CD4-positive, alpha-beta T cell treated with Interleukin-12 subunit alpha and Interleukin-12 subunit beta, for 1 hour (primary cell): Measurements from ENCODE around the gene SIN3B.
"Not testable (repeated sequence)": the region's sequence is repeated elsewhere in the genome, so short reads cannot be mapped to it uniquely, and the experiment has no call there.

Experiments
- DNase-seq: peaks from one replicate; pipeline ENCODE4 v3.0.0-alpha.2; 2020

The SIN3B gene, protein sequence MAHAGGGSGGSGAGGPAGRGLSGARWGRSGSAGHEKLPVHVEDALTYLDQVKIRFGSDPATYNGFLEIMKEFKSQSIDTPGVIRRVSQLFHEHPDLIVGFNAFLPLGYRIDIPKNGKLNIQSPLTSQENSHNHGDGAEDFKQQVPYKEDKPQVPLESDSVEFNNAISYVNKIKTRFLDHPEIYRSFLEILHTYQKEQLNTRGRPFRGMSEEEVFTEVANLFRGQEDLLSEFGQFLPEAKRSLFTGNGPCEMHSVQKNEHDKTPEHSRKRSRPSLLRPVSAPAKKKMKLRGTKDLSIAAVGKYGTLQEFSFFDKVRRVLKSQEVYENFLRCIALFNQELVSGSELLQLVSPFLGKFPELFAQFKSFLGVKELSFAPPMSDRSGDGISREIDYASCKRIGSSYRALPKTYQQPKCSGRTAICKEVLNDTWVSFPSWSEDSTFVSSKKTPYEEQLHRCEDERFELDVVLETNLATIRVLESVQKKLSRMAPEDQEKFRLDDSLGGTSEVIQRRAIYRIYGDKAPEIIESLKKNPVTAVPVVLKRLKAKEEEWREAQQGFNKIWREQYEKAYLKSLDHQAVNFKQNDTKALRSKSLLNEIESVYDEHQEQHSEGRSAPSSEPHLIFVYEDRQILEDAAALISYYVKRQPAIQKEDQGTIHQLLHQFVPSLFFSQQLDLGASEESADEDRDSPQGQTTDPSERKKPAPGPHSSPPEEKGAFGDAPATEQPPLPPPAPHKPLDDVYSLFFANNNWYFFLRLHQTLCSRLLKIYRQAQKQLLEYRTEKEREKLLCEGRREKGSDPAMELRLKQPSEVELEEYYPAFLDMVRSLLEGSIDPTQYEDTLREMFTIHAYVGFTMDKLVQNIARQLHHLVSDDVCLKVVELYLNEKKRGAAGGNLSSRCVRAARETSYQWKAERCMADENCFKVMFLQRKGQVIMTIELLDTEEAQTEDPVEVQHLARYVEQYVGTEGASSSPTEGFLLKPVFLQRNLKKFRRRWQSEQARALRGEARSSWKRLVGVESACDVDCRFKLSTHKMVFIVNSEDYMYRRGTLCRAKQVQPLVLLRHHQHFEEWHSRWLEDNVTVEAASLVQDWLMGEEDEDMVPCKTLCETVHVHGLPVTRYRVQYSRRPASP

DNA sequence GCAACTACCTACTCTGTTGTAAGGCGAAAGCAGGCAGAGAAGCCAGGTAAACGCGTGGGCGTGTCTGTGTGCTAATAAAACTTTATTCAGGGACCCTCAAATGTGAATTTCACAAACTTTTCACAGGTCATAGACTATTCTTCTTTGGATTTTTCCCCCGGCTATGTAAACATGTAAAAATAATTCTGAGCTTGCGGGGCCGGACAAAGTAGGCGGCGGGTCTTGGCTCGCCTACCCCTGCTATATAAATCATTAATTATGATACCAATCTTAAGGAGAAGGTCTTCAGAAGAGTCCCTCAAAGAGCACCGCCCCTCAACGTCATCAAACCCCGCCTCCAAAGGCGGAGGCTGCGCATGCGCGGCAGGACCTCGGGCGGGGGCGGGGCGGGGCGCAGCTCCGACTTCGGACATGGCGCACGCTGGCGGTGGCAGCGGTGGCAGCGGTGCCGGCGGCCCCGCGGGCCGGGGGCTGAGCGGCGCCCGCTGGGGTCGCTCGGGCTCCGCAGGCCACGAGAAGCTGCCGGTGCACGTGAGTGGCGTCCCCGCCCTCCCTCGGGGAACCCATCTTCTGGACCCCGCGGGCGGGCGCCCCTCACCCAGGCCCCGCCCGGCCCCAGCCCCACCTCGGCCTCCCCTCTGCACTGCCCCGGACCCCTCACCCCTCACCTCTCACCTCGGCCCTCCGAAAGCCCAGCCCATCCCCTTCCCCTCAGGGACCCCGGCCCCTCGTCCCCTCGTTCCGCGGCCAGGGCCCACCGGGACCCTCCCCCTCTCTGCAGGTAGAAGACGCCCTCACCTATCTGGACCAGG, at the start of gene SIN3B:
SIN3B (plus strand) TSS at position 389 of the 812 bp plus-strand sequence; CDS start at position 412, 23 bp downstream.
- DNase-seq = peak; percentile 94

DNA sequence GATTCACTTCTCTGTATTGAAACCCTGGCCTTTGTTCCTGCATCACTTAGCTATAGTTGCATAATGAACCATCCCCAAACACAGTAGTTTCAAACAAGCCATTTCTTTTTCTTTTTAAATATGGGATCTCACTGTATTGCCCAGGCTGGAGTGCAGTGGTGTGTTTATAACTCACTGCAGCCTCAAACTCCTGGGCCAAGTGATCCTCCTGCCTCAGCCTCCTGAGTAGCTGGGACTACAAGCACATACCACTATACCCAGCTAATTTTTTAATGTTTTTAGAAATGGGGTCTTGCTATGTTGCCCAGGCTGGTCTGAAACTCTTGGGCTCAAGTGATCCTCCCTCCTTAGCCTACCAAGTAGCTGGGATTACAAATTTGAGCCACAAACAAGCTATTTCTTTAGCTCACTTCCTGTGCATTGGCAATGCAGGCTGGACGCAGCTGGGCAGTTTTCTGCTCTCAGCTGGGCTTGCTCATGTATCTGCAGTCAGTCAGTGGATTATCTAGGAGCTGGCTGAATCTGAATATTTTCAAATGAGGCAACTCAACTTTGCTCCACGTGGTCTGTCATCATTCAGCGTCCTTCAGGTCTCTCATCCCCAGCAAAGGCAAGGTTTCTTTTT, 49.5 kb upstream of the SIN3B start:
- DNase-seq = no peak

DNA sequence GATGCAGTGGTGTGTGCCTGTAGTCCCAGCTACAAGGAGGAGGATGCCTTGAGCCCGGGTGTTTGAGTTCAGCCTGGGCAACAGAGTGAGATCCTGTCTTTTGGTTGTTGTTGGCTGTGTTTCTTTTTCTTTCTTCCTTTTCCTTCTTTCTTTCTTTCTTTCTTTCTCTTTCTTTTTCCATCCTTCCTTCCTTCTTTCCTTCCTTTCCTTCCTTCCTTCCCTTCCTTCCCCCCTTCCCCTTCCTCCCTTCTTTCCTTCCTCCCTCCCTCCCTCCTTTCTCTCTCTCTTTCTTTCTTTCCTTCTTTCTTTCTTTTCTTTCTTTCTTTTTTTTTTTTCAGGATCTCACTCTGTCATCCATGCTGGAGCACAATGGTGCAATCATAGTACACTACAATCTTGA, 46.5 kb upstream of the SIN3B start:
- DNase-seq = no peak

DNA sequence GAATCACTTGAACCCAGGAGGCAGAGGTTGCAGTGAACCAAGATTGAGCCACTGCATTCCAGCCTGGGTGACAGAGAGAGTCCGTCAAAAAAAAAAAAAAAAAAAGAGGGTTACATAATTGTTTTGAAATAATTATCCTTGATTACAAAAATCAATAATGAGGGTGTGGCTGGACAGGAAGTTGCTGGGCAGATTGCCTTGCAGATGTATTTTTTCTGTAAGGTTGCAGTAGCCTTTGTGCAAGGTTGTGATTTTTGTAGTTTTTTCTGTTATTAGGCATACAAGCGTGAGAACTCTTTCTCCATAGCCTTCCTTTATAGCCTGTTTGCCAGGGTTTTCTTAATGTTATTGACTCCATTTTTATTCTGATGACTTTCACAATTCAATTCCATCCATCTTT, 40.7 kb upstream of the SIN3B start:
- DNase-seq = no peak

DNA sequence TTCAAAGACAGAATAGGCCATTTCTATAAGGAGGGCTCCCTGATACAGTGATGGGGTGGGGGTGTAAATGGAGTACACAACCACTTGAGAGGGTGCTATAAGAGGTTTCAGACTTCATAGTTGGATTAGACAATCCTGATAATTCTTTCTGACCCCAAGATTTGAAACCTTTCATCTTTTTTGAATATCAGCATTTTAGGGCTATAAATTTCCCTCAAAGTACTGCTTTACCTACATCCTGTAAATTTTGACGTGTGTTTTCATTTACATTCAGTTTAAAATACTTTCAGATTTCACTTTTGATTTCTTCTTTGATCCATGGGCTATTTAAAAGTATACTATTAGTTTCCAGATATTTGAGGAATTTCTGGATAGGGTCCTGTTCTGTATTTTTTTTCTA, 40.0 kb upstream of the SIN3B start:
- no peak for DNase-seq

DNA sequence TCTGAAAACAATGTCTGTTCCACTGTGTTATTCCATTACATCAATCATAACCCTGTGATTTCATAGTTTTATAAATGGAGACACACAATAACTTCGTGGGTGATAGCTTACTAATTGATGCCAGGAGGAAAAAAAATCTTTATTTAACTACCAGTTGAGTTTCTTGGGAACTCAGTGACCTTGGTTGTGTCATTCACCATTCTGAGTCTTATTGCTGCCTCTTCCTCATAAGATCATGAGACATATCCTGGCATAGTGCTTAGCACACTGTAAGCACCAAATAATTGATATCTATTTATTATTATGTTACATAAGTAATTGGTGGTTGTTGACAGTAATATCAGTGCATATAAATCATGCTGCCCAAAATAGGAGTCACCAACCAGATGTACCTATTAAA, 39.1 kb upstream of the SIN3B start:
- DNase-seq = no peak

DNA sequence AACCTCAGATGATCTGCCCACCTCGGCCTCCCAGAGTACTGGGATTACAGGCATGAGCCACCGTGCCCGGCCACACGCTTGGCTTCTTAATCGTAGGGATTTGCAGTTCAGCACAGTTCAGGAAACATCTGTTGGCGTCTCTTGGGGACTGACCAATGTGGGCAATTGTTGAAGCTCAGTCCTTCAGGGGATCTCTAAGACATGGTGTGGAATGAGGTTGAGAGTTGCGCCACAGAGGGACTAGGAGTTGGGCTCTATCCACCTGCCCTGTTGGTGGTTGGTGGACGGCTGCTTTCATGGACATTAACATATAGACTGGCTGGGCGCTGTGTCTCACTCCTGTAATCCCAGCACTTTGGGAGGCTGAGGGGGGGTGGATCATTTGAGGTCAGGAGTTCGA, 37.3 kb upstream of the SIN3B start:
- DNase-seq = no peak

DNA sequence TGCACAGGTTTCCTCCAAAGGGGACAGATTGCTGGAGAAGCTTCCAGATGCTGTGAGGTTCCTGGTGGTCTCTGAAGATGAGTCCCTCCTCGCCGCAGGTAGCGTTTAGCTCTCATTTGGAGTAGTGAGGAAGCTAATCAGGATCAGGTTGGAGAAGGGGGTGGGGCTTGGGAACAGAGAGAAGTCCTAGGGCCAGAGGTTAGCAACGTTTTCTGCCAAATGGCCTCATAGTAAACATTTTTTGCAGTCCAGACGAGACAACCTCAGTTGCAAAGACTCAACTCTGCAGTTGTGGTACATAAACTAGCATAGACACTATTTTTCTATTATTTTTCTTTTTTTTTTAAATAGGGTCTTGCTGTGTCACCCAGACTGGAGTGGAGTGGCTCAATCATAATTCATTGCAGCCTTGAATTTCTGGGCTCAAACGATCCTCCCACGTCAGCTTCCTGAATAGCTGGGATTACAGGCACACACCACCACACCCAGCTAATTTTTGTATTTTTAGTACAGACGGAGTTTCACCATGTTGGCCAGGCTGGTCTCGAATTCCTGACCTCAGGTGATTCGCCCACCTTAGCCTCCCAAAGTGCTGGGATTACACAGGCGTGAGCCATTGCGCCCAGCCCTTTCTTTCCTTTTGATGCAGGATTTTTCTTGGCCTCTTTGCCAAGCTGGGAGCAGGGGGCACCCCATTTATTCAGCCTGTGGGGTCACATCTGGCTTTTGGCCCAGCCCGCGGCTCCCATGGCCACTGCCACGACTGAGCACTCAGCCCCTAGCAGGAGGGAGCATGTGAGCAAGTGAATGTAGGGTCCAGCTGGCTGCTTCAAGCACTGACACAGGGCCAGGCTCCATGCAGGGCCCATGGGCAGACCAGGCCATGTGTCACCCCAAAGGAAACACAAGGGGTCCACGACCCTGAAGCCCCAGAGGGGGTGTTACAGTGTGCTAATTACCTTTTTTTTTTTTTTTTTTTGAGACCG, 34.4 kb upstream of the SIN3B start:
- no peak for DNase-seq

DNA sequence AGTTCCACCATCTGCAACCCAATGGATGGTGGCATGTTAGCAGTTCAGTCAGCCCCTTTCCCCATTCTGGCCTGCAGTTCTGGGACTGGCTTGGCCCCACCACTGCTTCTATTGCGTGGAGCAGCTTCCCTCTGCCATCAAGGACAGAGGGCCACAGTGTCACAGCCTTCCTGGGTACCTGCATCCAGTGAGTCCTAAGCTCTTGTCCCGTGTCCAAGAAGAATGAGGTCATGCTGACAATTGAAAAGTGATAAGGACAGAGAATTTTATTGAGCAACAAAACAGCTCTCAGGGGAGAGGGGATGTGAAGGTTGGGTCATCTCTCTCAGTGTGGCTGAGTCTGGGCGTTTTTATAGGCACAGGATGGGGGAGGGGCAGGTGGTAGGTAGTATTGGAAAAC, 33.5 kb upstream of the SIN3B start:
- no peak for DNase-seq

DNA sequence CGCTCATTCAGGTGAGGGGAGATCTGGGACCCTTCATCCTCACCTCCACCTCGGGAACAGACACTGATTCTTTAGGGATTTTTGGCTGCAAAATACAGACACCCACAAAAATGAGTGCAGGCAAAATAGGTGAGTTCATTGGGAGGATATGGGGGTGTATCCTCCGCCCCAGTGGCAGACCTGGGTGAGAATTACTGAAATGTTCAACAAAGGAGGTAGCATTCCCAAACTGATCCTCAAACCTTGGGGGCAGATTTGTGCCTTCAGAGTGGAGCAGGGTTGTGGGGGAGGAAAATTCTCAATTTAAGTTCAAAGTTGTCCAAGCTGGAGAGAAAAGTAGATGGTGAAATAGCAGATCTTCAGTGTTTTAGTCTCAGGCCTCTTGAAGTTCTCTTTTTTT, 31.3 kb upstream of the SIN3B start:
- DNase-seq = no peak

DNA sequence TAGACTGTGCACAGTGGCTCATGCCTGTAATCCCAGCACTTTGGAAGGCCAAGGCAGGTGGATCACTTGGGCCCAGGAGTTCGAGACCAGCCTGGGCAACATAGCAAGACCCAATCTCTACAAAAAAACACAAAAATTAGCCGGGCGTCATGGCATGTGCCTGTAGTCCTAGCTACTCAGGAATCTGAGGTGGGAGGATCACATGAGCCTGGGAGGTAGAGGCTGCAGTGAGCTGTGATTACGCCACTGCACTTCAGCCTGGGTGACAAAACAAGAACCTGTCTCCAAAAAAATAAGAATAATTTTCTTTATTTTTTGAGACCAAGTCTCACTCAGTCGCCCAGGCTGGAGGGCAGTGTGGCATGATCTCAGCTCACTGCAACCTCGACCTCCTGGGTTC, 30.9 kb upstream of the SIN3B start:
- not testable (repeated sequence) for DNase-seq

DNA sequence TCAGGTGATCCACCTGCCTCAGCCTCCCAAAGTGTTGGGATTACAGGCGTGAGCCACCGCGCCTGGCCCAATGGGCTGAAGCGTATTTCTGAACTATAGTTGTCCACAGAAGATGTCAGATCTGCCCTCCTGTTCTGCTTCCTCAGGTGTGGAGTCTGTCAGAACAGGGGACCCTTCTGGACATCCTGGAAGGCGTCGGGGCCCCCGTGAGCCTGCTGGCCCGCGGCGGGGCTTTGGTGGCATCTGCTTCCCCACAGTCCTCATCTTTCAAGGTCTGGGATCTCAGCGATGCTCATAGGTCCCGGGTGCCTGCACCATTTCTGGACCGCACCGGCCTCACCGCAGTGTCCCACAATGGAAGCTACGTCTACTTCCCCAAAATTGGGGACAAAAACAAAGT, 29.5 kb upstream of the SIN3B start:
- DNase-seq = no peak

DNA sequence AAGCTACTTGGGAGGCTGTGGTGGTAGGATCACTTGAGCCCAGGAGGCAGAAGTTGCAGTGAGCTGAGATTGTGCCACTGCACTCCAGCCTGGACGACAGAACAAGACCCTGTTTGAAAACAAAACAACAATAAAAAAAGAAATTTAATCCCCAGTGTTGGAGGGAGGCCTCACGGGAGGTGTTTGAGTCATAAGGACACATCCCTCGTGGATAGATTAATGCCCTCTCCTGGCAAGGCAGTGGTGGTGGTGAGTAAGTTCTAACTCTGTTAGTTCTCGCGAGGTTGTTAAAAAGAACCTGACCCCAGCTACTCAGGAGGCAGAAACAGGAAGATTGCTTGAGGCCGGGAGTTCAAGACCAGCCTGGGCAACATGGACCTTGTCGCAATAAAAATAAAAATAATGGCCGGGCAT, 27.6 kb upstream of the SIN3B start:
- no peak for DNase-seq

DNA sequence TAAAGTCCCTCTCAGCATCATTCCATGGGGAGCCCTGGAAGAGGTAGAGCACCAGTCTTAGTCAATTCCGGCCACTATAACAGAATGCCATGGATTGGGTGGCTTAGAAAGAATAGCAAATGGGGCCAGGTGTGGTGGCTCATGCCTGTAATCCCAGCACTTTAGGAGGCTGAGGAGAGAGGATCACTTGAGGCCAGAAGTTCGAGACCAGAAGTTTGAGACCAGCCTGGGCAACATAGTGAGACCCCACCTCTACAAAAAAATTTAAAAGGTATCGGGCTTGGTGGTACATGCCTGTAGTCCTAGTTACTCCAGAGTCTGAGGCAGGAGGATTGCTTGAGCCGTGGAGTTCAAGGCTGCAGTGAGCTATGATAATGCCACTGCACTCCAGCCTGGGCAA, 25.0 kb upstream of the SIN3B start:
- no peak for DNase-seq

DNA sequence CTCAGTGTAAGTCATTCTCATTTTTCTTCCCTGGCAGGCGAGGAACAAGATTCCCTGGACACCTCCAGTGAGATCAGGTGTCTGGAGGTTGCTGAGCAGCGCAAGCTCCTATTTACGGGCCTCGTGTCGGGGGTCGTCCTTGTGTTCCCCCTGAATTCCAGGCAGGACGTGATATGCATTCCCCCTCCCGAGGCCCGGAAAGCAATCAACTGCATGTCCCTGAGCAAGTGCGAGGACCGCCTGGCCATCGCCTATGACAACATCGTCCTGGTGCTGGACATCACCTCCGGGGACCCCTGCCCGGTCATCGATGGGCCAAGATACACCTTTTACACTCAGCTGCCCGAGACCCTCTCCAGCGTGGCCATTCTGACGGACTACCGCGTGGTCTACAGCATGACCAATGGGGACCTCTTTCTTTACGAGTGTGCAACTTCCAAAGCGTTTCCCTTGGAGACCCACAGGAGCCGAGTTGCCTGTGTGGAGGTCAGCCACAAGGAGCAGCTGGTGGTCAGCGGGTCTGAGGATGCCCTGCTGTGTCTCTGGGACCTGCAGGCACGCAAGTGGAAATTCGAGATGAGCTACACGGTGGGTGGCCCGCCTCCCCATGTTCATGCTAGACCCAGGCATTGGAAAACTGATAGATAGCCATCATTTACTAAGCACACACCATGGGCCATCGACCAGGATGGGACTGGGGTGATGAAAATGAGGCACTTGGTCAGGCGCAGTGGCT, 21.5 kb upstream of the SIN3B start:
- no peak for DNase-seq

DNA sequence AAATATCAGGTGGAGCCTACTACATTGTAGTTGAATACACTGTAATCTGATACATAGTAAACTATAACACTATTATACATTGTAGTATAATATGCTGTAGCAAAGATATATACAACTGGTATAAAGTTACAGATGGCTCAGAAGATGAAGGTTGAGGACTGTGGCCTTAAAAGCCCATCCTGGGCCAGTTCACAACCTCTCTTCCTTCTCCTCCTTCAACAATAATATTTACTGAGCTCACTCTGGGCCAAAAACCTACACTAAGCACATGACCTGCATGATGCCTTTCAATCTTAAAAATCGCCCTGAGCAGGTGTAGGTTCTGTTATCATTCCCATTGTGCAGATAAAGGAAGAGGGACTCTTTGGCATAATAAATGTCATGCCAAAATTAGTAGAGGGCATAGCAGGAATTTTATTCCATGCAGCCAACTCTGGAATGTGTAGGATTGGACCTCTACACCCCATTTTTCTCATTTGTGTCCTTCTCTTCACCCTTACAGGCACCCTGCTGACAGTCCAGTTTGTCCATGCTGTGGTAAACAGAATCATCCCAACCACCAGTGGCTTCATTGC, 14.6 kb upstream of the SIN3B start:
- DNase-seq = no peak

DNA sequence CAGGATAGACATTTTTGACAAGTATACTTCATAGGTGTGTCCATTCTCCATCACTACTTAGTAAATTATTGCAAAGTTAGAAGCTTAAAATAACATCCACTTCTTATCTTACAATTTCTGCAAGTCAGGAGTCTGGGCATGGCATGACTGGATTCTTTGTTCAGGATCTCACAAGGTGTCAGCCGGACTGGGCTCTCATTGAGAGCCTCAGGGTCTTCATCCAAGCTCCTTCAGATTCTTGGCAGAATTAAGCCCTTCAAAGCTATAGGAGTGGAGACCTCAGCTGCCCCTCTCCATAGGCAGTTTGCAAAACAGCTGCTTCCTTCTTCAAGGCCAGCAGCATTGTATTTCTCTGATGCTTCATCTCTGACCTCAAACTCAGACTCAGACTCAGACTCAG, 9.1 kb upstream of the SIN3B start:
- DNase-seq = no peak

DNA sequence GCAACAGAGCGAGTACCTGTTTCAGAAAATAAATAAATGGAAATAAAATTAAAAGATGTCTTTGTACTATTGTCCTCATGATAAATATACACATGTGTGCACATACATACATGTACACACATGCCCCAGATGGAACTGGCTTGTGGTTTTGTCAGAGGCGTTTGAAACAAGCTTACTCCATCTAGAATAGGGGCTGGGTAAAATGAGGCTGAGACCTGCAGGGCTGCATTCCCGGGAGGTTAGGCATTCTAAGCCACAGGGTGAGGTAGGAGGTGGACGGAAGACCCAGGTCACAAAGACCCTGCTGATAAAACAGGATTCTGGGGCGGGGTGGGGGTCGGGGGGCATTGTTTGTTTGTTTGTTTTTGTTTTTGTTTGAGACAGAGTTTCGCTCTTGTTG, 8.1 kb upstream of the SIN3B start:
- DNase-seq = no peak

DNA sequence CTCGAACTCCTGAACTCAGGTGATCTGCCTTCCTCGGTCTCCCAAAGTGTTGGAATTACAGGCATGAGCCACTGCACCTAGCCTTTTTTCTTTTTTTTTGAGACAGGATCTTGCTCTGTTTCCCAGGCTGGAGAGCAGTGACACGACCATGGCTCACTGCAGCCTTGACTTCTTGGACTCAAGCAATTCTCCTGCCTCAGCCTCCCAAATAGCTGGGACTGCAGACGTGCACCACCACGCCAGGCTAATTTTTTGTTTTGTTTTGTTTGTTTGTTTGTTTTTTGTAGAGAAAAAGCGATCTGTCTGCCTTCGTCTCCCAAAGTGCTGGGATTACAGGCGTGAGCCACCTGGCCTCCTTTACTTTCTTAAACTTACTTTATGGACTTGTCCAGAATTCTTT, 6.5 kb upstream of the SIN3B start:
- DNase-seq = no peak
